ENCODE measurements around the gene GLDN. TPM values are rescaled to one million over a fixed set of nuclear protein-coding genes. Genes with fewer than 3 reads are reported as not detected.

The GLDN gene
- total RNA-seq, 2 donors from 2014 or later = 1.9 to 9.4 TPM

- Histone ChIP-seq H3K4me1 (peaks cover 0 to 21% of the 10 kb centered on the region in 2 donors), H3K36me3 (no peaks in the 10 kb centered on the region), H3K4me3 (no peak overlapping the region), H3K27me3 (no peaks in the 10 kb centered on the region), H3K27ac (peak overlapping the region in 1 of 2 donors; percentile 32), H3K9me3 (no peaks in the 10 kb centered on the region)
- no peak for DNase-seq (ENCODE audit: low spot score)
- TF ChIP-seq, protein P1, sequence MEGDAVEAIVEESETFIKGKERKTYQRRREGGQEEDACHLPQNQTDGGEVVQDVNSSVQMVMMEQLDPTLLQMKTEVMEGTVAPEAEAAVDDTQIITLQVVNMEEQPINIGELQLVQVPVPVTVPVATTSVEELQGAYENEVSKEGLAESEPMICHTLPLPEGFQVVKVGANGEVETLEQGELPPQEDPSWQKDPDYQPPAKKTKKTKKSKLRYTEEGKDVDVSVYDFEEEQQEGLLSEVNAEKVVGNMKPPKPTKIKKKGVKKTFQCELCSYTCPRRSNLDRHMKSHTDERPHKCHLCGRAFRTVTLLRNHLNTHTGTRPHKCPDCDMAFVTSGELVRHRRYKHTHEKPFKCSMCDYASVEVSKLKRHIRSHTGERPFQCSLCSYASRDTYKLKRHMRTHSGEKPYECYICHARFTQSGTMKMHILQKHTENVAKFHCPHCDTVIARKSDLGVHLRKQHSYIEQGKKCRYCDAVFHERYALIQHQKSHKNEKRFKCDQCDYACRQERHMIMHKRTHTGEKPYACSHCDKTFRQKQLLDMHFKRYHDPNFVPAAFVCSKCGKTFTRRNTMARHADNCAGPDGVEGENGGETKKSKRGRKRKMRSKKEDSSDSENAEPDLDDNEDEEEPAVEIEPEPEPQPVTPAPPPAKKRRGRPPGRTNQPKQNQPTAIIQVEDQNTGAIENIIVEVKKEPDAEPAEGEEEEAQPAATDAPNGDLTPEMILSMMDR (IDR thresholded peaks at IDR 0.05) = no peak
These were observed 7.2 kb downstream of the GLDN start for GRCh38 chr15:51348688-51349087.

DNA sequence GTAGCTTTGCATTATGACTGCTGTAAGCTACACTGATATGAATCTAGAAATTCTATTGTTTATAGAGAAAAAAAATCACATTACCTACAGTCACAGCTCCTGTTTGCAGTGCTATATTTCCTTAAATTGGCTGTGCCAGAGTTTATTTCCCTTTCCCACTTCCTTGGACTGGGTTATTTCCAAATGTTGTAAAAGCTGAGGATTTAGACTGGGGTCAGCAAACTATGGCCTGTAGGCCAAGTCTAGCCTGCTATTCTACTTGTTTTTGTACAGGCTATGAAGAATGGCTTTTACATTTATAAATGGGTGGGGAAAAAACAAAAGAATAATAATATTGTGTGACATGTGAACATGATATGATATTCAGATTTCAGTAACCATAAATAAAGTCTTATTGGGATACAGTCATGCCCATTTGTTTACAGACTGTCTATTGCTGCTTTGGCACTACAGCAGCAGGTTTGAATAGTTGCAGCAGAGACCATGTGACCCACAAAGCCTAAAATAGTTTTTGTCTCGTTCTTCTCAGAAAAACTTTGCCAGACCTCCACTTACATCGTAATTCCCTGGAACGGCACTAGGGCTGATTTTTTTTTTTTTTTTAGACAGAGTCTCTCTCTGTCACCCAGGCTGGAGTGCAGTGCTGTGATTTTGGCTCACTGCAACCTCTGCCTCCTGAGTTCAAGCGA lies 7.8 kb downstream of the GLDN start:
- H3K4me3 ChIP-seq = no peak overlapping the region
- H3K27me3 ChIP-seq = no peaks in the 10 kb centered on the region
- no peaks in the 10 kb centered on the region for H3K36me3 ChIP-seq
- H3K27ac ChIP-seq = peak overlapping the region; percentile 30 to 32
- DNase-seq (ENCODE audit: low spot score) = no peak
- no peaks in the 10 kb centered on the region for H3K9me3 ChIP-seq
- peaks cover 0 to 23% of the 10 kb centered on the region in 2 donors for H3K4me1 ChIP-seq
- TF ChIP-seq, protein P1 (IDR thresholded peaks at IDR 0.05) = no peak

- no peak for DNase-seq (ENCODE audit: low spot score)
- TF ChIP-seq, protein P1 (IDR thresholded peaks at IDR 0.05) = no peak
- no peaks in the 10 kb centered on the region for H3K36me3 ChIP-seq
- no peak overlapping the region for H3K4me3 ChIP-seq
- no peaks in the 10 kb centered on the region for H3K27me3 ChIP-seq
- H3K27ac ChIP-seq = no peak overlapping the region
- H3K4me1 ChIP-seq = peaks cover 0 to 23% of the 10 kb centered on the region in 2 donors
- no peaks in the 10 kb centered on the region for H3K9me3 ChIP-seq
These were observed 9.3 kb downstream of the GLDN start for GRCh38 chr15:51350723-51351122.

- Histone ChIP-seq H3K9me3 (no peaks in the 10 kb centered on the region), H3K27me3 (no peaks in the 10 kb centered on the region), H3K27ac (no peak overlapping the region)
These were observed 12.5 kb downstream of the GLDN start for GRCh38 chr15:51353976-51354375.

DNA sequence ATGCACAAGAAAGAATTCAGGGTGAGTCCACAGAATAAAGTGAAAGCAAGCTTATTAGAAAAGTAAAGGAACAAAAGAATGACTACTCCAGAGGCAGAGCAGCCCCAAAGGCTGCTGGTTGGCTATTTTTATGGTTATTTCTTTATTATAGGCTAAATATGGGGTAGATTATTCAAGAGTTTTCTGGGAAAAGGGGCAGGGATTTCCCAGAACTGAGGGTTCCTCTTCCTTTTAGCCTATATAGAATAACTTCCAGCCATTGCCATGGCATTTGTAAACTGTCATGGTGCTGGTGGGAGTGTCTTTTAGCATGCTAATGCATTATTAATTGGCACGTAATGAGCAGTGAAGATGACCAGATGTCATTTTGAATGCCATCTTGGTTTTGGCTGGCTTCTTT lies 13.6 kb downstream of the GLDN start:
- peaks cover 0 to 6% of the 10 kb centered on the region in 2 donors for H3K4me1 ChIP-seq
- TF ChIP-seq, protein P1 (IDR thresholded peaks at IDR 0.05) = no peak
- no peak overlapping the region for H3K27ac ChIP-seq
- no peak overlapping the region for H3K4me3 ChIP-seq
- DNase-seq (ENCODE audit: low spot score) = no peak
- no peaks in the 10 kb centered on the region for H3K27me3 ChIP-seq
- H3K36me3 ChIP-seq = no peaks in the 10 kb centered on the region
- H3K9me3 ChIP-seq = no peaks in the 10 kb centered on the region

More at GRCh38 chr15:51353976-51354375, 12.5 kb downstream of the GLDN start:
- Histone ChIP-seq H3K36me3 (no peaks in the 10 kb centered on the region), H3K4me3 (no peak overlapping the region), H3K4me1 (peaks cover 0 to 17% of the 10 kb centered on the region in 2 donors)
- DNase-seq (ENCODE audit: low spot score) = no peak
- TF ChIP-seq, protein P1 (IDR thresholded peaks at IDR 0.05) = no peak

DNA sequence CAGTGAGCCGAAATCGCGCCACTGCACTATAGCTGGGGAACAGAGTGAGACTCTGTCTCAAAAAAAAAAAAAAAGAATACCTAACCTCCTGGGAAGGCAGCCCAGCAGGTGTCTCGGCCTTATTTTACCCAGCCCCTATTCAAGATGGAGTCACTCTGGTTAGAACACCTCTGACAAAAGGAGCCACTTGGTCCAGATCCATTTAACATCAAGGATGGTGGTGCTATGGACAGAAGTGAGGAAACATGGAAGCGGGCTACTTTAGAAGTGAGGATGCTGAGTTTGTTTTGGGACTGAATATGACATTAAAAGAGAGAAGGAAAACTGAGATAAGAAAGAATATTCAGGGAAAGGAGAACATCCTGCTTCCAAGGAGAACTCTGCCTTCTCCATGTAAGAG lies 14.7 kb downstream of the GLDN start:
- DNase-seq (ENCODE audit: low spot score) = no peak
- Histone ChIP-seq H3K9me3 (no peaks in the 10 kb centered on the region), H3K36me3 (no peaks in the 10 kb centered on the region), H3K4me1 (peaks cover 0 to 3% of the 10 kb centered on the region in 2 donors), H3K27me3 (no peaks in the 10 kb centered on the region), H3K27ac (no peak overlapping the region), H3K4me3 (no peak overlapping the region)
- TF ChIP-seq, protein P1 (IDR thresholded peaks at IDR 0.05) = no peak

Data from right atrium auricular region (tissue), 2 donors.